ENCODE data around the gene KRTCAP2. TPM values are rescaled to one million over a fixed set of nuclear protein-coding genes. Genes with fewer than 3 reads are reported as not detected.

KRTCAP2 gene
- total and polyA plus RNA-seq, 10 of the 15 experiments (the other 5 are each of a cell fraction or from before 2014, with no cell fraction given): 61.3 to 238 (median 141) TPM

- no peak for TF ChIP-seq MEF2B (IDR thresholded peaks at IDR 0.05; ENCODE audit: partially characterized antibody, poor library complexity, severe bottlenecking)
Observed at GRCh38 chr1:155219592-155220031, 46.5 kb upstream of the KRTCAP2 start (continued).

- peak; percentile 37 for ATAC-seq
- SMC1A ChIA-PET (ENCODE audit: uncharacterized antibody, unreplicated experiment): interaction anchor here (0.9 to 1.3 kb wide), 2 partner anchors 12 to 25 kb away, joined by 3 to 4 read pairs; no protein-coding TSS in a partner anchor
- CTCF ChIA-PET: interaction anchor here (1.1 kb wide), 1 partner anchor 32 kb away, joined by 5 read pairs; no protein-coding TSS in a partner anchor
- peak; percentile 55 for TF ChIP-seq FOS (IDR thresholded peaks at IDR 0.05; ENCODE audit: borderline replicate concordance, extremely low read depth, insufficient read length)
- TF ChIP-seq SIX5 (IDR thresholded peaks at IDR 0.05; ENCODE audit: low read depth, low read length, severe bottlenecking): peak; percentile 66
- TF ChIP-seq YBX1 (IDR thresholded peaks at IDR 0.05): no peak
- TF ChIP-seq, protein P1, sequence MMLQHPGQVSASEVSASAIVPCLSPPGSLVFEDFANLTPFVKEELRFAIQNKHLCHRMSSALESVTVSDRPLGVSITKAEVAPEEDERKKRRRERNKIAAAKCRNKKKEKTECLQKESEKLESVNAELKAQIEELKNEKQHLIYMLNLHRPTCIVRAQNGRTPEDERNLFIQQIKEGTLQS (IDR thresholded peaks at IDR 0.05; ENCODE audit: borderline replicate concordance, extremely low read depth, low read depth, low read length): peak; percentile 96
- TF ChIP-seq RAD51 (IDR thresholded peaks at IDR 0.05): peak; percentile 99
- peak; percentile 99 for TF ChIP-seq YY1 (IDR thresholded peaks at IDR 0.05; ENCODE audit: low read depth, low read length)
- peak; percentile 19; the same call in 1 of the 2 replicates for TF ChIP-seq IRF4 (IDR thresholded peaks at IDR 0.05; ENCODE audit: low read depth, low read length)
- TF ChIP-seq, protein P2, sequence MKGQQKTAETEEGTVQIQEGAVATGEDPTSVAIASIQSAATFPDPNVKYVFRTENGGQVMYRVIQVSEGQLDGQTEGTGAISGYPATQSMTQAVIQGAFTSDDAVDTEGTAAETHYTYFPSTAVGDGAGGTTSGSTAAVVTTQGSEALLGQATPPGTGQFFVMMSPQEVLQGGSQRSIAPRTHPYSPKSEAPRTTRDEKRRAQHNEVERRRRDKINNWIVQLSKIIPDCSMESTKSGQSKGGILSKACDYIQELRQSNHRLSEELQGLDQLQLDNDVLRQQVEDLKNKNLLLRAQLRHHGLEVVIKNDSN (IDR thresholded peaks at IDR 0.05; ENCODE audit: borderline replicate concordance, extremely low read length, insufficient read depth, low read depth, low read length): peak; percentile 78
- TF ChIP-seq CHD2 (IDR thresholded peaks at IDR 0.05; ENCODE audit: borderline replicate concordance, low read depth, low read length): no peak
- TF ChIP-seq, protein P3, sequence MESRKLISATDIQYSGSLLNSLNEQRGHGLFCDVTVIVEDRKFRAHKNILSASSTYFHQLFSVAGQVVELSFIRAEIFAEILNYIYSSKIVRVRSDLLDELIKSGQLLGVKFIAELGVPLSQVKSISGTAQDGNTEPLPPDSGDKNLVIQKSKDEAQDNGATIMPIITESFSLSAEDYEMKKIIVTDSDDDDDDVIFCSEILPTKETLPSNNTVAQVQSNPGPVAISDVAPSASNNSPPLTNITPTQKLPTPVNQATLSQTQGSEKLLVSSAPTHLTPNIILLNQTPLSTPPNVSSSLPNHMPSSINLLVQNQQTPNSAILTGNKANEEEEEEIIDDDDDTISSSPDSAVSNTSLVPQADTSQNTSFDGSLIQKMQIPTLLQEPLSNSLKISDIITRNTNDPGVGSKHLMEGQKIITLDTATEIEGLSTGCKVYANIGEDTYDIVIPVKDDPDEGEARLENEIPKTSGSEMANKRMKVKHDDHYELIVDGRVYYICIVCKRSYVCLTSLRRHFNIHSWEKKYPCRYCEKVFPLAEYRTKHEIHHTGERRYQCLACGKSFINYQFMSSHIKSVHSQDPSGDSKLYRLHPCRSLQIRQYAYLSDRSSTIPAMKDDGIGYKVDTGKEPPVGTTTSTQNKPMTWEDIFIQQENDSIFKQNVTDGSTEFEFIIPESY (IDR thresholded peaks at IDR 0.05): no peak
- TF ChIP-seq FOXK2 (IDR thresholded peaks at IDR 0.05): no peak
- peak; percentile 67 for TF ChIP-seq HCFC1 (IDR thresholded peaks at IDR 0.05; ENCODE audit: low read length)
- peak; percentile 54; the same call in 1 of the 2 replicates for TF ChIP-seq NR2C1 (IDR thresholded peaks at IDR 0.05)
- TF ChIP-seq TARDBP (IDR thresholded peaks at IDR 0.05; ENCODE audit: borderline replicate concordance): 0 out of 2 replicates have a peak, but pooled peaks have one; percentile 41
- peak; percentile 92 for TF ChIP-seq USF2 (IDR thresholded peaks at IDR 0.05; ENCODE audit: borderline replicate concordance, low read depth, low read length)
- H3K4me1 ChIP-seq (ENCODE audit: control insufficient read depth, insufficient read depth, low read length): peaks cover 19% of the 10 kb centered on the region
- WGBS (ENCODE audit: insufficient coverage, insufficient replicate concordance, low lambda C conversion rate, missing lambda C conversion rate): 63% methylated on average over 7 of the region's 7 CpGs
- intact Hi-C loops (cut with micrococcal nuclease; ENCODE audit: unreplicated experiment) (no loop called here), in situ Hi-C loops (cut with MboI) (no loop called here)
- no peaks in the 10 kb centered on the region for H4K20me1 ChIP-seq (ENCODE audit: control insufficient read depth, insufficient read depth)
- no peak for FAIRE-seq
- H3K36me3 ChIP-seq (ENCODE audit: control insufficient read depth in 2 of 2, insufficient read depth in 2 of 2, low read length in 1 of 2): no peaks in the 10 kb centered on the region; a peak in 1 of 4 replicates
- H3K9me3 ChIP-seq (replicated peaks; ENCODE audit: control insufficient read depth, insufficient read depth, low read length): no peaks in the 10 kb centered on the region
- H3K4me3 ChIP-seq: no peak overlapping the region
- no peak overlapping the region for H3K4me2 ChIP-seq (ENCODE audit: control insufficient read depth, insufficient read depth)
- no TSS peak for BruUV-seq (replicated peaks)
- H3K9ac ChIP-seq (ENCODE audit: control insufficient read depth, insufficient read depth, low read length): no peak overlapping the region
- H3K27me3 ChIP-seq (replicated peaks in 1 of 2; ENCODE audit: control insufficient read depth in 2 of 2, insufficient read depth in 2 of 2, low read length in 1 of 2): no peaks in the 10 kb centered on the region
- no peak overlapping the region for H3K27ac ChIP-seq (ENCODE audit: control insufficient read depth, insufficient read depth)
- POLR2A ChIA-PET: no interaction called here
- peak overlapping the region; percentile 60 for H2AFZ ChIP-seq (ENCODE audit: control insufficient read depth, low read depth, low read length)
- RAD21 ChIA-PET (ENCODE audit: unreplicated experiment): no interaction called here
- no peaks in the 10 kb centered on the region for H3K79me2 ChIP-seq (ENCODE audit: control insufficient read depth, insufficient read depth, low read length)
- no peak for DNase-seq (ENCODE audit: low read depth, low spot score)
Observed at GRCh38 chr1:155218854-155219591, 45.9 kb upstream of the KRTCAP2 start.

All from GM12878 (cell line).